K562 (cell line): ENCODE data around the gene ILK. TPM values are rescaled to one million over a fixed set of nuclear protein-coding genes. Genes with fewer than 3 reads are reported as not detected.

Experiments used
- ATAC-seq: fragments of 200-7000 bp; cut with Tn5 transposase; 3 replicates; pipeline ENCODE4 v1.9.1; 2020; ENCODE audit warnings: moderate library complexity
- BruUV-seq: library from RNA; stranded (reverse); fragments of 400-500 nt; replicated peaks from 2 replicates; lab custom pipeline; 2021; lab: Mats Ljungman, UMichigan
- CTCF ChIA-PET: fragments of 300-600 bp; formaldehyde crosslinking; extraction: SDS; loops from one replicate; lab custom pipeline; 2021; ENCODE audit warnings: low intra/inter-chr PET ratio; lab: Yijun Ruan, JAX
- POLR2A ChIA-PET: fragments of 300-600, 350-650 bp; sonication (Branson Sonifier 250); formaldehyde crosslinking; extraction: SDS; loops from one replicate; lab custom pipeline; 2021; ENCODE audit warnings: antibody characterized with exemption, inconsistent platforms; lab: Yijun Ruan, JAX
- DNase-seq, 4 experiments: peaks; one replicate each; pipeline versions ENCODE4 v3.0.0 to v3.0.0-alpha.2; 2011 to 2018; ENCODE audit warnings: low spot score in 3 of 4, mixed read lengths in 3 of 4; ENCODE audit errors: extremely low read depth in 1 of 4
- FAIRE-seq: peaks from 2 replicates; lab custom pipeline; 2011; peaks lifted over from hg19 to GRCh38; lab: Jason Lieb, UNC
- H2AFZ ChIP-seq: 2 replicates; pipeline ENCODE4 v1.6.0; 2011; ENCODE audit warnings: low read depth, low read length, control low read depth, inconsistent platforms
- H3K27ac ChIP-seq: fragments of 200-600 bp; 3 replicates; pipeline ENCODE4 v1.8.0; 2011; ENCODE audit warnings: low read depth, mild to moderate bottlenecking, control low read depth, inconsistent platforms, low read length, moderate library complexity, mixed read lengths; ENCODE audit errors: extremely low read depth
- H3K27me3 ChIP-seq, 2 experiments: fragments of 300-600 bp in 1 of 2; 2 replicates in 1 of 2; 3 replicates in 1 of 2; pipeline versions ENCODE4 v1.6.0 to v1.8.0; 2011; ENCODE audit warnings: inconsistent platforms in 2 of 2, low read length in 2 of 2, mild to moderate bottlenecking in 1 of 2, mixed read lengths in 1 of 2, moderate library complexity in 1 of 2; ENCODE audit not compliant: control insufficient read depth in 2 of 2, insufficient read depth in 2 of 2
- H3K36me3 ChIP-seq: fragments of 300-600 bp; 3 replicates; pipeline ENCODE4 v1.8.0; 2011; ENCODE audit warnings: mild to moderate bottlenecking, low read length, inconsistent platforms; ENCODE audit not compliant: control insufficient read depth, insufficient read depth
- H3K4me1 ChIP-seq, 2 experiments: fragments of 200-600 bp in 1 of 2; replicated peaks in 1 of 2; 2 replicates in 1 of 2; 3 replicates in 1 of 2; pipeline versions ENCODE4 v1.5.1 to v1.8.0; 2011; ENCODE audit warnings: inconsistent platforms in 2 of 2, low read length in 2 of 2, mild to moderate bottlenecking in 1 of 2, mixed read lengths in 1 of 2, moderate library complexity in 1 of 2; ENCODE audit not compliant: control insufficient read depth in 2 of 2, insufficient read depth in 2 of 2
- H3K4me2 ChIP-seq: 2 replicates; pipeline ENCODE4 v1.6.1; 2011; ENCODE audit warnings: low read length, control low read depth, inconsistent platforms, mixed read lengths; ENCODE audit not compliant: insufficient read depth
- H3K4me3 ChIP-seq: fragments of 200-600 bp; sonication (generic), shearing (Covaris generic); 2 replicates; pipeline ENCODE4 v1.5.1; 2016; ENCODE audit warnings: control low read depth, inconsistent platforms
- H3K79me2 ChIP-seq: fragments of 200-600 bp; 3 replicates; pipeline ENCODE4 v1.8.0; 2011; ENCODE audit warnings: low read length, inconsistent platforms; ENCODE audit not compliant: control insufficient read depth, insufficient read depth
- H3K9ac ChIP-seq, 2 experiments: 2 replicates each; pipeline versions ENCODE4 v1.6.0 to v1.6.1; 2011; ENCODE audit warnings: low read depth in 2 of 2, low read length in 2 of 2, control low read depth in 1 of 2, inconsistent platforms in 1 of 2, mild to moderate bottlenecking in 1 of 2, mixed read lengths in 1 of 2; ENCODE audit not compliant: insufficient read depth in 1 of 2
- H3K9me1 ChIP-seq: one replicate; pipeline ENCODE4 v1.6.0; 2011; ENCODE audit warnings: inconsistent platforms, mild to moderate bottlenecking, low read length, moderate library complexity; ENCODE audit not compliant: control insufficient read depth, insufficient read depth
- H3K9me3 ChIP-seq: replicated peaks from 2 replicates; pipeline ENCODE4 v1.5.1; 2011; ENCODE audit warnings: low read depth, low read length, inconsistent platforms; ENCODE audit not compliant: control insufficient read depth, insufficient read depth
- H4K20me1 ChIP-seq: replicated peaks from 2 replicates; pipeline ENCODE4 v1.6.1; 2011; ENCODE audit warnings: low read length, inconsistent platforms, mixed read lengths; ENCODE audit not compliant: control insufficient read depth, insufficient read depth
- AFF1 ChIP-seq, 2 experiments: fragments of 450-650 bp; IDR thresholded peaks; 2 replicates each; pipeline ENCODE4 v1.6.1; 2018; ENCODE audit warnings: mild to moderate bottlenecking in 2 of 2, low read depth in 1 of 2; ENCODE audit not compliant: partially characterized antibody in 2 of 2
- ARID1B ChIP-seq: fragments of 450-650 bp; IDR thresholded peaks from 2 replicates; pipeline ENCODE4 v1.6.1; 2016; ENCODE audit warnings: antibody characterized with exemption, mild to moderate bottlenecking, inconsistent platforms
- ATF7 ChIP-seq: fragments of 450-650 bp; IDR thresholded peaks from 2 replicates; pipeline ENCODE4 v1.7.1; 2014; ENCODE audit warnings: mild to moderate bottlenecking, moderate library complexity
- C11orf30 ChIP-seq: fragments of 450-650 bp; IDR thresholded peaks from 2 replicates; pipeline ENCODE4 v1.6.1; 2016; ENCODE audit warnings: low read depth, mild to moderate bottlenecking
- FOXK2 ChIP-seq, 2 experiments: fragments of 450-650 bp; IDR thresholded peaks in 1 of 2; conservative IDR thresholded peaks in 1 of 2; 2 replicates each; pipeline ENCODE4 v1.6.1; 2016; ENCODE audit warnings: low read depth in 2 of 2, mild to moderate bottlenecking in 1 of 2
- FOXO4 ChIP-seq: fragments of 450-650 bp; formaldehyde crosslinking; IDR thresholded peaks from 2 replicates; pipeline ENCODE4 v1.4.0; 2020; ENCODE audit warnings: mild to moderate bottlenecking, moderate library complexity
- MAFF ChIP-seq: IDR thresholded peaks from 2 replicates; pipeline ENCODE4 v1.6.1; 2012; ENCODE audit warnings: low read length, improper control_type of control experiment
- NFE2 ChIP-seq: IDR thresholded peaks from 2 replicates; pipeline ENCODE4 v1.6.1; 2014; ENCODE audit warnings: antibody characterized with exemption, low read depth
- SIN3B ChIP-seq: fragments of 450-650 bp; IDR thresholded peaks from 2 replicates; pipeline ENCODE4 v1.6.1; 2017; ENCODE audit warnings: low read depth, mild to moderate bottlenecking, moderate library complexity
- SRSF1 ChIP-seq: fragments of 200-400 bp; formaldehyde crosslinking; IDR thresholded peaks from 2 replicates; pipeline ENCODE4 v1.6.1; 2017; ENCODE audit warnings: mild to moderate bottlenecking, low read depth, low read length, moderate library complexity
- TAF15 ChIP-seq: fragments of 200-400 bp; formaldehyde crosslinking; IDR thresholded peaks from 2 replicates; pipeline ENCODE4 v1.6.1; 2017; ENCODE audit warnings: mild to moderate bottlenecking, low read depth, low read length, moderate library complexity
- ZNF280A ChIP-seq: fragments of 450-650 bp; IDR thresholded peaks from 2 replicates; pipeline ENCODE4 v1.6.1; 2018; ENCODE audit warnings: mild to moderate bottlenecking, low read depth; ENCODE audit not compliant: partially characterized antibody
- ZNF316 ChIP-seq: fragments of 450-650 bp; IDR thresholded peaks from 2 replicates; pipeline ENCODE4 v1.6.1; 2016
- WGBS: fragments of 100-300 bp; shearing (Covaris generic); methylation state at CpG from one replicate; pipeline ENCODE4 v1.1.6; 2016; ENCODE audit warnings: low coverage, mixed read lengths; ENCODE audit not compliant: insufficient coverage; ENCODE audit errors: missing lambda C conversion rate; 5-methylcytosine and 5-hydroxymethylcytosine counted together
- in situ Hi-C: fragments of 300-500 bp; cut with MboI; formaldehyde crosslinking; loops from 4 replicates; pipeline ENCODE4 v1.15.0; 2018; ENCODE audit warnings: inconsistent platforms, mixed read lengths
- intact Hi-C: fragments of 100-400 bp; cut with micrococcal nuclease; formaldehyde crosslinking; loops from 2 replicates; pipeline ENCODE4 v1.14.2; 2022
- polyA plus RNA-seq, 8 experiments: library from polyadenylated mRNA; depleted of rRNA in 4 of 8; stranded (reverse) in 5 of 8; unstranded in 3 of 8; fragments of >200 nt; fragmentation: Nextera tagmentation in 2 of 8; fragmentation: Illumina TruSeq in 1 of 8; extraction: Ambion mirVana in 2 of 8; extraction: Trizol in 1 of 8; gene quantifications; 2 replicates each; pipeline versions ENCODE4 v1.2.1 to v1.2.3, GENCODE V29; 2011 to 2014; ENCODE audit warnings: inconsistent platforms in 1 of 8, missing spikeins in 1 of 8
- total RNA-seq, 7 experiments: library from RNA; depleted of rRNA in 6 of 7; stranded (reverse); fragments of >200 nt in 6 of 7; fragmentation: Illumina TruSeq in 2 of 7; extraction: Trizol in 2 of 7; gene quantifications; 2 replicates each; pipeline versions ENCODE4 v1.2.1 to v1.2.3, GENCODE V29; 2011 to 2021; ENCODE audit warnings: low replicate concordance in 1 of 7

ILK gene
- total and polyA plus RNA-seq, 9 of the 15 experiments (the other 6 are each of a cell fraction or from before 2014, with no cell fraction given) = 43.3 to 95.9 (median 58.9) TPM

- TF ChIP-seq AFF1 (IDR thresholded peaks at IDR 0.05; ENCODE audit: low read depth in 1 of 2, partially characterized antibody in 2 of 2) (peak in 1 of 2 experiments; percentile 53), SIN3B (no peak)
Measured at GRCh38 chr11:6568191-6568918, 35.2 kb upstream of the ILK start (continued).

GRCh38 chr11:6569706-6570105 lies 33.9 kb upstream of the ILK start:
- Histone ChIP-seq H3K4me1 (peaks cover 32 to 45% of the 10 kb centered on the region in 2 experiments), H3K4me3 (no peak overlapping the region), H3K4me2 (peak overlapping the region; percentile 53), H3K9ac (peak overlapping the region in 1 of 2 experiments; percentile 37; a peak in 2 of 4 replicates), H4K20me1 (no peaks in the 10 kb centered on the region), H3K9me3 (no peaks in the 10 kb centered on the region), H3K36me3 (no peaks in the 10 kb centered on the region), H3K79me2 (no peaks in the 10 kb centered on the region), H3K27me3 (no peaks in the 10 kb centered on the region), H2AFZ (peak overlapping the region; percentile 46), H3K9me1 (peaks cover 8% of the 10 kb centered on the region), H3K27ac (peak overlapping the region; percentile 25; the same call in 1 of the 3 replicates)
- ATAC-seq = no peak; the same call in 2 of the 3 replicates
- POLR2A ChIA-PET = interaction anchor here (0.6 to 1.1 kb wide), 2 partner anchors 15 to 88 kb away, joined by 3 to 4 read pairs; partner anchors contain the start of genes ARFIP2 and TIMM10B
- no peak for FAIRE-seq
- DNase-seq = no peak
- CTCF ChIA-PET = no interaction called here
- intact Hi-C loops = loop anchor here (2.0 kb wide), 2 partner anchors 33 to 39 kb away; partner anchors contain the start of genes ILK and RRP8
- BruUV-seq = no TSS peak
- 24% methylated on average over 5 of the region's 5 CpGs for WGBS
- in situ Hi-C loops = no loop called here
- TF ChIP-seq ARID1B (peak; percentile 36; the same call in 1 of the 2 replicates), C11orf30 (peak; percentile 35; the same call in 1 of the 2 replicates), SRSF1 (no peak), NFE2 (peak; percentile 75), TAF15 (no peak), FOXK2 (conservative IDR thresholded peaks at IDR 0.05 in 1 of 2, IDR thresholded peaks at IDR 0.05 in 1 of 2; ENCODE audit: low read depth in 2 of 2) (peak in 1 of 2 experiments; percentile 54; a peak in 1 of 4 replicates), MAFF (peak; percentile 2; the same call in 1 of the 2 replicates), ATF7 (peak; percentile 72; the same call in 1 of the 2 replicates), ZNF280A (no peak), ZNF316 (0 out of 2 replicates have a peak, but pooled peaks have one; percentile 13), FOXO4 (no peak)
